ENCODE measurements around the gene FCSK. TPM values are rescaled to one million over a fixed set of nuclear protein-coding genes. Genes with fewer than 3 reads are reported as not detected.

FCSK gene
- total RNA-seq, 1 donor from 2014 or later: 7.5 TPM

DNA sequence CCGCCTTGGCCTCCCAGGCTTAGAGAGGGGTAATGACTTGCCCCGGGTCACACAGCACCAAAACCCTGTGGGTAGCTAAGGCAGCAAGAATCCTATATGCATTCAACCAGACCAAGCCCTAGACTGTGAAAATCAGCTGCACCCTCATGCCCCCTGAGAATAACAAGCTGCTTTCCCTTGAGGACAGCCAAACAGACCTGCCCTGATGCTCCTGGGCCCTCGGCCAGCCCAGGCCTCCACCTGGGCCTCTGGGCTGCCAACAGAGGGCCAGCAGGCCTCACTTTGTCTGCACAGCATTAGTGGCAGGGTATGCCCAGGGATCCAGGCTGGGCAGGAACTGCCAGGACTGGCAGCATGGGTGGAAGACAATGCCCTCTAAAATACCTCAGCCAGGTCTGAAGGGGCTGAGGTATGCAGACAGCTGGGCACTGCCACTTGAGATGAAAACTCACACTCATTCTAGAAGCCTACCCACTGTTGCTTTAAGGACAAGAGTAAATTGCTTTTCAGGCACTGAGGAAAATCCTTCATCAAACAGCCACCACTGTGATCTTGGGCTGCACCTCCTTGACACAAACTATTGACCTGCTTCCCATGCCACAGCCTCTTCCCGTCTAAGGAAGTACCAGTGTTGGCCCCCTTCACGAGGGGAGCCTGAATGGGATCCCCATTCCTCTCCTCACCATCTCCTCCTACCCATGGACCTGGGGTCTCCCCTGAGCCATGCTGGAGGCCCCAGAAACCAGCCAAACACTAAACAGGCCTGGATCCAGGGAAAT, 24.3 kb upstream of the FCSK start:
- intact Hi-C loops (cut with DNase I): no loop called here
- no peak for ATAC-seq
- no peak for DNase-seq (ENCODE audit: missing footprints)

DNA sequence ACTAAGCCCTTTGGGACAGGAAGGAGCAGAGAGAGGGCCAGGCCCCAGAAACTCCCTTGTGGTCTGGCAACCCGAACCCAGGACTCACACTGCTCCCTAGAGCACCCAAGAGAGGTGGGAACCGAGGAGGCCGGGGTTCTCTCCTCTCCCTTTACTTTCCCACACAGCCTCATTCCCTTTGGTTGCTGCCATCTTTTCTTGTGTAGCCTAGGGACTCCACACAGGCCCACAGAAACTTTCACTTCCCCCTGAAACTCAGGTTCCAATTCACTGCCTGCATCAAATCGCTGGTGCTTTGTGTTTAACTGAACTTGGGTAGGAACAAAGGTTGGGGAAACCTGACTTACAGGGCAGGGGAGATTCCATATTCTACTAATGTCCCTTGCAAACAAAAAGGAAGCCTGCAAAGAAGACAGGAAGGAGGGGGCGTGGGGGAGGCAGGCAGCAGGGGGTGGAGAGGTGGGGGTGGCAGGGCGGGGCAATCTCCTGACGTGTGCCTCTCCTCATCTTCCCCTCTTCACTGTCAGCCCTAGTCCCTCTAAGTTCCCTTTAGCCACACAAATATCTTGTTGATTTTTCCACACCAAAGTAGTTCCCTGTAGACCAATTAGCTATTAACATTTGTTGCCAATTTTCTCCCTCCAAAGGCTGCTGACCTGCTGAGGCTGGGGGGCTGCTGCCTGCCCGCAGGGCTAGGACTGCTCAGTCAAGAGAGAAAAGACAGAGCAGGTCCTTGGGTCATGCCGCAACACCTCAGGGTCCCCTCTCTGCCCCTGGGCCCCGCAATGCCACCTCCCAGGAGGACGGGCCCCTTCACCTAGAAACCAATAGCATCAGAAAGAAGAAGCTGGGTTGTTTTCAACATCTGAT, 23.5 kb upstream of the FCSK start:
- peak; percentile 71 for DNase-seq (ENCODE audit: missing footprints)
- intact Hi-C loops (cut with DNase I): no loop called here

DNA sequence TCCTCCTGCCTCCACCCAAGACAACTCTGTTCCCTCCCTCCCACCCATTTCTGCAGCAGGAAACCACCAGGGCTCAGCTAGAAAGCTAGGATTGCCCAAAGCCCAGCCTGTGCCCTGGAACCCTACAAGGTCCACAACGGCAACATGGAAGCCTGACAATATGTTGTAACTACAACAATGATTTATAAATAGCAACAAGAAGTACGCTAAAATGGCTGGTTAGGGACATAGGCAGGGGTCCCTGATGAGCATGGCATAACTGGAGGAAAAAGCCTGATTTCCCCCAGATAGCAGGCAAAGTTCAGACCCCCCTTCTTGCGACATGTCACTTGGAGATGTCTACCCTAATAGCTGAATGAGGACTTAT, 22.1 kb upstream of the FCSK start:
- intact Hi-C loops (cut with DNase I): no loop called here
- DNase-seq (ENCODE audit: missing footprints): peak; percentile 9
- ATAC-seq: no peak

More for the DNA sequence above, 23.5 kb upstream of the FCSK start:
- no peak for ATAC-seq

DNA sequence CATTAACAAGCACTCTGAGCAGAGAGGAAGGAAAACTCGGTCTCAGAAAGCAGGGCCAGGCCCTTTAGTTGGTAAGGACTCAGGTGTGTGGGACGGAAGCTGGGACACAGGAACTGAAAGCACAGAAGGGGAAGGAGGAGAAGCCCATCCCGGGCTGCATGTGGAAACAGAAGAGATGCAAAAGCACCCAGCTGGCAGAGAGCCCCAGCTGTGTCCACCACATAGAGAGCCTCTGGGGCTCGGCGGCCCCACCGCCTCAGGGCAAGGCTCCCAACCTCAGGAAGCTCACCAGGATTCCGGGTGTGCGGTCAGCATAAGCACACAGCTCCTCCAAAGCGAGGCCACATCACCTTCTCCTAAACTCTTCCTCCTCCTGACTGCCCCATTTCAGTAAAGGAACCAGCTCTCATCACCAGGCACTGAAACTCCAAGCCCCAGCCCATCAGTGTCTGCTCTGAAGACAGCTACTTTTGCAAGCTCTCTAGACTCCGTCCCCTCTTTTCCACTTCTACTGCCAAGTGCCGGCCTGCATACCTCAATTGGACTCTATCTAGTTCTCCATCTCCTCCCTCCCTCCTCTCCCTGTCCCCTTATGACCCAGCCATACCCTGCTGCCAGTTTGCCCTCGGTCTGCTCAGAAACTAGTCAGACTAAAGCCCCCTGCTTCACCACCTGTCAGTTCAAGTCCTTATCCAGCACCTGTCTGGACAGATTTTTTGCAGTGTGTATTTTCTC, 21.5 kb upstream of the FCSK start:
- ATAC-seq: peak; percentile 3
- intact Hi-C loops (cut with DNase I): no loop called here
- DNase-seq (ENCODE audit: missing footprints): peak; percentile 77

DNA sequence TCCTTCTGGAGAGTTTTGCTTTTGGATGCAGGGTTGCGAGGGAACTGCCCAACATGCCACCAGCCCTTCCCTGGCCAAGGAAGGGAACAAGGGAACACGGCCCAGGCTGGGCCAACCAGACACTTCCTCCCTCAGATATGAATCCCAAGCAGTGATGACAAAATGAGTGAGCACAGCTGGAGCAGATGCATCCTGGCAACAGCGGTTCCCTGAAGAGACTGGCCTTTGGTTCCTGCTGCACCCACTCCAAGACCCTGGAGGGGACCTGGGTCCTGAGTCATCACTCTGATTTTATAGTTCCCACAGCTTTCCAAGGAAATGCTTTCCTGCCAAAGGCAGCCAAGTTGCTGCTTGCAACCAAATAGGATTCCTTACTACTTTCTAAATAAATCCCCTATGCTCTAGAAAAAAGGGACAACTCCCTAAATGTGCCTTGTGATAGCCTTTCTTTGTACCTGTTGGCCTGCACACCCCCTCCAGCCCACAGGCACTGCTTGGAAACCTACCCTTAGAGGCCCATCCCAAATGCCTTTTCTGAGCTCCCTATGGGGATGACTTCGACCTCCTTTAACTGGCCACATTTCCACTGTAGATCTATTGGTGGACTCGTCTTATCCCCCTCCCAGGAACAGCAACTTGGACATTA, 20.8 kb upstream of the FCSK start:
- DNase-seq (ENCODE audit: missing footprints) (peak; percentile 74), ATAC-seq (peak; percentile 69)
- intact Hi-C loops (cut with DNase I): no loop called here

DNA sequence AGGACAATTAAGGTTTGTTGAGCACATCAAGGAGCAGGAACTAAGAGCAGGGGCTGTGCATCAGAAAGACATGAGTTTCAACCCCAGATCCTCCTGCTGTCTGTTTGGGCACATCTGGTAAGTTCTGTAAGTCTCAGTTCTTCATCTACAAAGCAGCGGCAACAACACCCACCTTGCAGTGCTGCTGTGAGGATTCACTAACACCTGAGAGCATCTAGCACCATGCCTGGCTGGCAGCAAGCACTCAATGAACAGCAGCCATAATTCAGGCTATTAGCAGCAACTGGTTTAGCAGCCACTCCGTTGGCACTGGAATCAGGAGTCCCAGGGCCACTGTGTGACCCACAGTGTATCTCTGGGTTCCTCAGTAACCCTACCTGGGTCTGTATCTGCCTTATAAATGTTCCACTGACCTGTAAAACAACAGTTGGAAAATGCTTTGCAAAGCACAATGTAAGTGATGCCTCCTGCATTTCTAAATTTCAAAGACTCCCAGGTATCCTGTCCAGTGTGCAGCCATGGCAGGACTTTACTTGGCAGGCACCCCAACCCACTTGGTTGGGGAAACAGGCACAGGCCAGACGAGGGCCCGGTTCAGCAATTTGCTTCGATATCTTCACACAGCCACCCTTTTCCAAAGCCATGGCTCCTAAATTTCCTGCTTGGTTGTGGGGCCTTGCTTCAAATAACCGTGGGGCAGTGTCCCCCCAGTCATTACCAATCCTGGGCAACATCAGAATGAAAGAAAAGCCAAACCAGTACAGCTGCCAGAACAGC, 19.7 kb upstream of the FCSK start:
- no peak for ATAC-seq
- intact Hi-C loops (cut with DNase I): no loop called here
- DNase-seq (ENCODE audit: missing footprints): no peak

DNA sequence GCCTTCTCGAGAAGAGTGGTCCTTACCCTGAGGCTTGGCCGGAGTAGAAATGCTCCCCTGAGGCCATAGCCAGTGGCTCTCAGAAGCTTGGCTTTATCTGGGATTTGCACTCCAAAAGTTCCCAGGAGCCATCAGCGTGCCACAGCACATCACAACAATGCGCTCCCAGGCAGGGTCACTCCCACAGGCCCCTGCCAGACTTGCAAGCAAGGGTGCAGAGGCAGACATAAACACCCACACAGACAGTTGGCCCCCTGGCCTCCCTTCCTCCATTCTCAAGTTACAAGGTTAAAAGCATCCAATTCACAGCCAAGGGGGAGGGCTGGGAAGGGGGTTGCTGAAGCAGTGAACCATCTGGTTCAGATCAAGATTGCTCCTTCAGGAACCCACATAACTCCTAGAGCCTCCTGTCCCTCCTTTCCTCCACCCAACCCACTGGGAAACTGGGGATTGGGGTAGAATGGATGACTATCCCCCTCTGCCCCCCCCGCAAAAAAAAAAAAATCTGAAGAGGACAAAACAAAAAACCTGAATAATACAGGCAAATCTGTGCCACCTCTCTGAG, 17.3 kb upstream of the FCSK start:
- ATAC-seq (no peak), DNase-seq (ENCODE audit: missing footprints) (no peak)
- intact Hi-C loops (cut with DNase I): no loop called here

DNA sequence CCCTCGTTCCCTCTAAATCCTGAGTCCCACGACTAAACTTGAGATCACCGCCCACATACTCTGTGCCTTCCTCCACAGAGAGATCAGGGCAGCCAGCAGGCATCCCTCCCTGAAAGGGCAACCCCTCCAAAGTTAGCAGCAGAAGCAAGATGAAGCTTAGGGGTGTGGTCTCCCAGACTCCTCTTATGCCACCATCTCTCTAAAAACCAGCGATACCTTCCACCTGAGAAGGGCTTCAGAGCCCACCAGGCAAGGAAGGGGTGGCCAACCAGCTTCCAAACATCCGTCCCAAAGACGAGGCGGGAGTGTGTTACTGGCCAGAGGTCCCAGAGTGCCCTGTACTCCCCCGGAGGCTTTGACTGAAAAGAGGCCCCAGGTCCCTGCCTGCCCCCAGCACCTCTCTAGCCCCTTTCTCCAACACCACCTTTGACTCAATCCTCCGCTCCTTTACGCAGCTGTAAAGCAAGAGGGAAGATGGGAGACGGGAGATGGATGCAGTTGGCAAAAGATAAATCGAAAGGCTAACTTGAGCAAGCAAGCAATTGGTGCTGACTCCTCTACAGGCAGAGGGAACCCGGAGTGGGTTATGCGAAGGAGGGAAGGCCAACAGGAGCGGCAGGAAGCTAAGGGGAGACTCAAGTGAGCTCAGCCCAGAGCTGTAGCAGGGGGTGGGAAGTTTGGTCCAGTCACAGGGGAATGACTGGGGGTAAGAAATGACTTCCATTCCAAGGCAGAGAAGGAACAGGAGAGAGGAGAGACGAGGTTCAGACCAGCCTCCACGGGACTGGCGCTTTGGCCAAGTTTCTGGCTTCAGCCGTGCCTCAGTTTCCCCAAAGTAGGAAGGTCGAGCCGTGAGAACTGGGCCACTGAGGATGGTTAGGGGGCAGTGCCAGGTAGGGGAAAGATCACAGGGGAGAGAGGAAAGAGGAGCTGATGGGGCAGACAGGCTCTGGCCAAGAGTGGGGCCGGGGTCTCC, 16.5 kb upstream of the FCSK start:
- intact Hi-C loops (cut with DNase I): loop anchor here (2.0 kb wide), 1 partner anchor 17 kb away; the partner anchor contains the start of gene FCSK
- DNase-seq (ENCODE audit: missing footprints) (no peak), ATAC-seq (no peak)

DNA sequence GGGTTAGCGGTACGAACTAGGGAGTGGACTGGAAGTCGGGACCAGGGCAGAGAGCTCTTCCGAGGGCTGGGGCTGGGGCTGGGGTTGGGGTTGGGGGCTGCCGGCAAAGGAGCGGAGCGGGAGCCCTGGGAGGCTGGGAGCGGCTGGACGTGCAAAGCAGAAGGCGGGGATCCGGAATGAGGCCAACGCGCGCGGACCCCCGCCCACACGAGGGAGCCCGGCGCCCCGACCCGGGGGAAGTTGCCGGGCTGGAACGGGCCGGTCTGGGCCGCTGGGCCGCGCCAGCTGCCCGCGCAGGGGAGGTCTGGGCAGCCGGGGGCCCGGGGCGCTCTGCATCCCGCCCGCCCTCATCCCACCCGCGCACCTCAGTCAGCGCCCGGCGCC, 15.8 kb upstream of the FCSK start:
- intact Hi-C loops (cut with DNase I): loop anchor here (2.0 kb wide), 1 partner anchor 16 kb away; the partner anchor contains the start of gene FCSK
- no peak for DNase-seq (ENCODE audit: missing footprints)
- peak; percentile 8 for ATAC-seq

DNA sequence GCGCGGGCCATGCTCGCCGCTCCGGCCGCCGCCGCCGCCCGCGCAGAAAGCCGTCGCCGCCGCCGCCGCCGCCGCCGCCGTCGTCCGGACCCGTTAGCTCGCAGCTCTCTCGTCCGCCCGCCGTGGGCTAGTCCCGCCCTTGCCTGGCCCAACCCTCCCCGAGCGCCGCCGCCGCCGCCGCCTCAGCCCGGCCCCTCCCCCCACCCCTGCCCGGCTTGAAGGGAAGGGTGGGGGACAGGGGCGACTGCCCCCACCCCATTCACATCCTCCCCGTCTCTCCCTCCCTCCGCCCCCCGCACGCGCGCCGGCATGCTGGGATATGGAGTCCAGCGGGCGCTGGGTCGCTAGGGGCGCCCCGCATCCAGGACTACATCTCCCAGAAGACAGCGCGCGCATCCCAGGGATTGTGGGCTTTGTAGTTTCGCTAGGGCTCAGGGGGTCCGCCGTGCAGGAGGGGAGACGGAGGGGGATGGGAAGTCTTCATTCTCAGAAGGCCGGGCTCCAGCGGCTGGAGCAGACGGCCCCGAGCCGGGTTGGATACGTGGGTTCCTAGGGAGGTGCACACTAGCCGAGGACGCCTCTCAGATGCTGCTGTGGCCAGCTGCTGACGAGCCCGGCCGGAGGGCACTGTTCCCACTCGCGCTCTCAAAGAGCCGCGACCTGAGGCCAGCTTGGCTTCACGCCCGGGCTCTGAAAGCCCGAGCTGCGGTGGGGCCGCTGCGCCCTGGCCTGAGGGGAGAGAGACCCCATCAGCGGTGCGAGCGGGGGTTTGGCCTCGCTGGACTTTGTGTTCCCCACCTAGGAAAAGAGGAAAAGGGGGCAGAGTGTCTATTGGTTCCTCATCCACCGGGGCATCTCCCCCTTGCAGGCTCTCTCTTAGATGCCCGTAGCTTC, 15.2 kb upstream of the FCSK start, which contains the start of gene ST3GAL2:
Gene ST3GAL2 (minus strand): TSS at position 132 of the 894 bp plus-strand sequence. CDS start 40,570 bp downstream, outside the sequence.
- peak; percentile 98 for ATAC-seq

DNA sequence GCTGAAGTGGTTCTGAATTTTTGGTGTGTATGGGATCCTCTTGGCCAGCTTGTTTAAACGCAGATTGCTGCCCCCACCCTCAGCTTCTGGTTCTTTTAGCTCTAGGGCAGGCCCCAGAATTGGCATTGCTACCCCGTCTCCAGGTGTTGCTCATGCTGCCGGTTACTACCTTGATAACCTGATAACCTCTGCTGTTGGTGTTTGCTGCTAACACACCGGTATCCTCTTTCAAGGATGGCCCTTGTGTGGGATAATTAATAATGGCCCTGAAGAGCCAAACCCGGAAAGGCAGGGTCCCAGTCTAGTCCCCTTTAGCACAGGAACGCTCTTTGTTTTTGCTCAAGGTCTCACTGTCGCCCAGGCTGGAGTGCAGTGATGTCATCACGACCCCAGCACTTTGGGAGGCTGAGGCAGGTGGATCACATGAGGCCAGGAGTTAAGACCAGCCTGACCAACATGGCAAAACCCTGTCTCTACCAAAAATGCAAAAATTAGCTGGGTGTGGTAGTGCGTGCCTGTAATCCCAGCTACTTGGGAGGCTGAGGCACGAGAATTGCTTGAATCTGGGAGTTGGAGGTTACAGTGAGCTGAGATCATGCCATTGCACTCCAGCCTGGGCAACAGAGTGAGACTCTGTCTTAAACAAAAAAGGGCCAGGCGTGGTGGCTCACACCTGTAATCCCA, 14.2 kb upstream of the FCSK start:
- ATAC-seq (no peak), DNase-seq (ENCODE audit: missing footprints) (no peak)
- intact Hi-C loops (cut with DNase I): no loop called here

More for the DNA sequence above, 15.2 kb upstream of the FCSK start, which contains the start of gene ST3GAL2:
- intact Hi-C loops (cut with DNase I): loop anchor here (1.0 to 2.0 kb wide), 2 partner anchors 16 to 58 kb away; partner anchors contain the start of gene FCSK
- DNase-seq (ENCODE audit: missing footprints): peak; percentile 98

DNA sequence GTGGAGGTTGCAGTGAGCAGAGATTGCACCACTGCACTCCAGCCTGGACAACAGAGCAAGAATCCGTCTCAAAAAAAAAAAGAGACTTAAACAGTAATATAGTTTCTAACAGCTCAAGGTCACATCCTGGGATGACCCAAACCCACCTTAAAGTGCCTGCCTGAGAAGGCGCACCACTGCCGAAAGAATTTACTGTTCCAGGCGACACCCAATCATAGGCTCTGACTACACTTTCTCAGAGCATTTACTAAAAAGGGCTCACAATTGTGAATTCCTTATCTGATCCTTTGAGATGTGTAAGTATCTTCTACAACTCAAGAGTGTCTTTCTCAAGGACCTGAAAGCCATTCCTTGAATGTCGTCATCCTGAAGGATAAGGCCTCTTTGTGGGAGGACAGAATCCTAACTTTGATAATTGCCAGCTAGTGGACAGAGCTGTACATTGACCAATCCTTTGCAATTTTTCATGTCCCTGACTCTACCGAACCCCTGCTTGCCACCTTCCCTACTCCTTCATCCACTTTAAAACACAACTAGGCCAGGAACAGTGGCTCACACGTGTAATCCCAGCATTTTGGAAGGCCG, 12.9 kb upstream of the FCSK start:
- intact Hi-C loops (cut with DNase I): no loop called here

DNA sequence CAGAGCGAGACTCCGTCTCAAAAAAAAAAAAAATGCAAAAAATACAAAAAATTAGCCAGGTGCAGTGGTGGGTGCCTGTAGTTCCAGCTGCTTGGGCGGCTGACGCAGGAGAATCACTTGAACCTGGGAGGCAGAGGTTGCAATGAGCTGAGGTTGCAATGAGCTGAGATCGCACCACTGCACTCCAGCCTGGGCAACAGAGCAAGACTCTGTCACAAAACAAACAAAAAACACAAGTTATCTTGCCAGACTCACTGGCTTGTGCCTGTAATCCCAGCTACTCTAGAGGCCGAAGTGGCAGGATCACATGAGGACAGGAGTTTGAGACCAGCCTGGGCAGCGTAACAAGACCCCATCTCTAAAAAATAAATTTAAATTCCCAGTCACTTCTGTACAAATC, 12.1 kb upstream of the FCSK start:
- DNase-seq (ENCODE audit: missing footprints) (no peak), ATAC-seq (no peak)
- intact Hi-C loops (cut with DNase I): no loop called here

More for the DNA sequence above, 12.9 kb upstream of the FCSK start:
- DNase-seq (ENCODE audit: missing footprints): no peak
- ATAC-seq: no peak

DNA sequence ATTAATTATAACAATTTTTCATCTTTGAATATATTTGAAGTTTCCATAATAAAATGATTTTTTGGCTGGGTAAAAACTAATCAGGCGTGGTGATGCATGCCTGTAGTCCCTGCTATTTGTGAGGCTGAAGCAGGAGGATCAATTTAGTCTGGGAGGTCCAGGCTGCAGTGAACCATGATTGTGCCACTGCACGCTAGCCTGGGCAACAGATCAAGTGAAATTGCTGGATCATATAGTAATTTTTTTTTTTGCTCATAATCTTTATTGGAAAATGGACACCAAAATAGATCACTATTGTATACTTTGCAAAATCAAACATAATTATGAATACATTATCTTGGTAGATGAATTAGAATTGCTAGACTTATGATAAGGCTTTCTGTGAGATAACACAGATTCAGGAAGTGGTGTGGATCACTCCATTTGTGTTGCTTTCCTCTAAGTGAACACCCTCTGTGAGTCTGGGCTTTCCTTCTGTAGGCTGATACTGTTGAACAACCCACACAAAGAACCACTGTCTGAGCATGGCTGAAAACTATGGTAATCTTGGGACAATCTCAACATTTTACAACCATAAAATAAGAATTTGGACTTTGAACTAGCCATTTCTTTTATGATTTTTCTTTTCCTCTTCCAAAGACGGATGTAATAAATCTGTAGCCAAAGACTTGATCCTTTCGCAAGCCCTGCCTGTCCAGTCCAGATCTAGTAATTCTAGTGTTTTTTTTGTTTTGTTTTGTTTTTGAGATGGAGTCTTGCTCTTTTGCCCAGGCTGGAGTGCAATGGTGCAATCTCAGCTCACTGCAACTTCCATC, 9.9 kb upstream of the FCSK start:
- intact Hi-C loops (cut with DNase I): no loop called here
- ATAC-seq (no peak), DNase-seq (ENCODE audit: missing footprints) (no peak)
